GM19193 (cell line): Measurements from ENCODE around the gene C20orf173.

Experiments used
- POLR2A ChIP-seq: IDR thresholded peaks from 4 replicates; pipeline ENCODE4 v1.6.1; 2011; ENCODE audit not compliant: insufficient read depth, insufficient read length; ENCODE audit errors: extremely low read depth

C20orf173 gene

DNA sequence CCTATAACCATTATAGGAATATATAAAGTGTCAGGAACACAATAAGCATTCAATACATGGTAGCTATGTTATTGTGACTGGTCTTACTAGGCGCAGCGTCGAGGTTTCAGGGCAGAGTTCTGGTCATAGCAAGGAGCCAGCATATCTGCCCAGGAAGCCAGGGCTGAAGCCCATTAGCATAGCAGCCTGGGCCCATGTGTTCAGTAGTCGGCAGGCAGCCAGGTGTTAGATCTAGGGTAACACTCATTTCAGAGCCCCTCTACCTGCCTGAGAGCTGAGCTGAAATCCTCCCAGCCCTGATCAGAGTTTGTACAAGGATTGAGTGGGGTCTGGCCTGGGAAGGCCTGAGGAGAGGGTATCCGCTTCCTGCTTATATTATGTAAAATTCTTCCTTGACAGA is 32.1 kb downstream of the C20orf173 start:
- TF ChIP-seq POLR2A, result no peak

DNA sequence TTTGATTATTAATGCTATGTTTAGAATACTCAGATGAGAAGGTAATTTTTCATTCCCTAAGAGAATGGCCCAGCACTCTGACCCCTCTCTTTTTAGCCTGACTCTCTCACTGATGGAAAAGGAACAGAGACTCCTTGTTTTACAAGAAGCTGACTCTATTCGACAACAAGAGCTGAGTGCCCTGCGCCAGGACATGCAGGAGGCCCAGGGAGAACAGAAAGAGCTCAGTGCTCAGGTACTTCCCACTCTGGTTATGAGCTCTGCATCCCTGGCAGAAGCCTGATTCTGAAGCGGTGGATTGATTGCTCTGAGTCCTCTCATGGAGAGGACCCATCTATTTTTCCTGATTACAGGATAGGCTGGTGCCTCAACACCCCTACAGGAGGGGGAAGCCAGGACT is 33.0 kb downstream of the C20orf173 start:
- TF ChIP-seq POLR2A, result no peak

DNA sequence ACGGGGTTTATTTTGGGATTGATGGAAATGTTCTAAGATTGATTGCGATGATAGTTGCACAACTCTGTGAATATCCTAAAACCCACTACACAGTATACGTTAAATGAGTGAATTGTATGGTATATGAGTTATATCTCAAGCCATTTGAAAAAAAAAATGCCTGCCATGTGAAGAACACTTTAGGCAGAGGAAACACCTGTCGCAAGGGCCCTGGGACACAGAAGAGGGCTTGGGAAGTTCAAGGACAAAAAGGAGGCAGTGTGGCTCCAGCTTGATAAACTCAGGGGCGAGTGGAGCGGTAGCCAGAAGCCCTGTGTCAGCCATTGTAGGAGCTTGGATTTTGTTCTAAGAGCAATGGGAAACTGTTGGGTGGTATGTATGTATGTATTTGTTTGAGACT is 37.1 kb downstream of the C20orf173 start:
- no peak for TF ChIP-seq POLR2A

DNA sequence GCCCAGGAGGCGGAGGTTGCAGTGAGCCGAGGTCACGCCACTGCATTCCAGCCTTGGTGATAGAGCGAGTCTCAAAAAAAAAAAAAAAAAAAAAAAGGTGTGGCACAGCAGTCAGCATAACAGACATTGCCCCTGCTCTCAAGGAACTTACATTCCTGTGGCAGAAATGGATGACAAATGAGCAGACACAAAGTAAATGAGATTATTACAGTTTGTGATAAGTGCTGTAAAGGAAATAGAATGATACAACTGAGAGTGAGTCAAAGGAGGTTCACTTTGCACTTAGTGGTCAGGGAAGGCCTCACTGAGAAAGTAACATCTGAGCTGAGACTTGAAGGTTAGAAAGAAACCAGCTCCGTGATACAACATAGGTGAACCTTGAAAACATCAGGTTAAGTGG is 37.6 kb downstream of the C20orf173 start:
- TF ChIP-seq POLR2A, result no peak

DNA sequence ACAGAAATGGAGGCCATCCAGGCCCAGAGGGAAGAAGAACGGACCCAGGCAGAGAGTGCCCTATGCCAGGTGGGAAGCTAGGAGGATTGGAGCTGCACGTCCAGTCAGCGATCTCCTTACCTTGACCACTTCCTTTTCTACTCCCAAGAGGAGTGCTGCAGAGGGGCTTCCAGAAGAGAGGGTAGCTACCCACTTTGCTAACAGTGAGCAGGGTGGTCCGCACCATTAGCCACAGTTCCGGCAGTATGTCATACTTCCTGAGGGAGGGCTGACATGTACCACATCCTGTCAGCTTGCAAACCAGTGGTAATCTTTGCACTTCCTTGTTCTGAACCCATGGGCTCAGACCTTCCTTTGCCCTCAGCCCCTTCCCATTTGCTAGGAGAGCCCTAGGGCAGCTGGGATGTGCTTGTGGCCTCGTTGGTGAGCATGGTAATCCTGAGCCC is 38.7 kb downstream of the C20orf173 start:
- TF ChIP-seq POLR2A, result peak; percentile 79

DNA sequence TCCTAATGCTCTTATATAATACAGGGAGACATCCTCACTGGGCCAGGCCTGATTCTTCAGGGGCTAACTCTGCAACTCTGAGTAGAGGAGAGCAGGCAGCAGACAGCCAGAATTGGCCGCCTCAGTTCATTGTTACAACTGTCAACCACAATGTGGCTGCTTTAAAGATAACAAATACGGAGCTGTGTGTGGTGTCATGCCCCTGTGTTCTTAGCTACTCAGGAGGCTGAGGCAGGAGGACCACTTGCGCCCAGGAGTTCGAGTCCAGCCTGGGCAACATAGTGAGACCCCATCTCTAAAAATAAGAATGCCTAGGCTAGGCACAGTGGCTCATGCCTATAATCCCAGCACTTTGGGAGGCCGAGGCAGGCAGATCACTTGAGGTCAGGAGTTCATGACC is 39.7 kb downstream of the C20orf173 start:
- TF ChIP-seq POLR2A, result no peak

DNA sequence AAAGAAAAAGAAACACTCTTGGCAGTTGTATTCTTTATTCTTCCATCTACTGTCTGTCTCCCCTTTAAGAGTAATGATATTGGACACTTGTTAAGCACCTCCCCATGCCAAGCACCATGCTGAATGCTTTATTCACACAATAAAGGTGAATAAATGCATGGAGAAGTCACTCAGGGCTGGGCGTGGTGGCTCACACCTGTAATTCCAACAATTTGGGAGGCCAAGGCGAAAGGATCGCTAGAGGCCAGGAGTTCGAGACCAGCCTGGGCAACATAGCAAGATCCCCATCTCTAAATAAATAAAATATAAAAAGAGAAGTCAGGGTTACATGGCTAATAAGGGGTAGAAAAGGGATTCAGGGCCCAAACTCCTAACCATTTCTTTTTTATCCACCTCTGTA is 42.0 kb downstream of the C20orf173 start:
- no peak for TF ChIP-seq POLR2A

DNA sequence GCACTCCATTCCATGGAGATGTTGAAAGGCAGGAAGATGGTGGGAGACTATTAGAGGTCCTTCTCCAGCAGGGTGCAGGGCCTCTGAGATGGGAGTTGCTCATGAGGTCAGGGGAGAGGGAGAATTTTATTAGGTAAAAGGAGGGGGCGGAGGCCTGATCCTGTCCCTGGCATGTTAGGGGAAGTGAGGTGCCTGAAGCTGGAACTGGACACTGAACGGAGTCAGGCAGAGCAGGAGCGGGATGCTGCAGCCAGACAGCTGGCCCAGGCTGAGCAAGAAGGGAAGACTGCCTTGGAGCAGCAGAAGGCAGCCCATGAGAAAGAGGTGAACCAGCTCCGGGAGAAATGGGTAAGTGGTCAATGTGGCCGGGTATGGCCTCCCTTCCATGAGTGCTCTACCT is 49.7 kb downstream of the C20orf173 start:
- no peak for TF ChIP-seq POLR2A

DNA sequence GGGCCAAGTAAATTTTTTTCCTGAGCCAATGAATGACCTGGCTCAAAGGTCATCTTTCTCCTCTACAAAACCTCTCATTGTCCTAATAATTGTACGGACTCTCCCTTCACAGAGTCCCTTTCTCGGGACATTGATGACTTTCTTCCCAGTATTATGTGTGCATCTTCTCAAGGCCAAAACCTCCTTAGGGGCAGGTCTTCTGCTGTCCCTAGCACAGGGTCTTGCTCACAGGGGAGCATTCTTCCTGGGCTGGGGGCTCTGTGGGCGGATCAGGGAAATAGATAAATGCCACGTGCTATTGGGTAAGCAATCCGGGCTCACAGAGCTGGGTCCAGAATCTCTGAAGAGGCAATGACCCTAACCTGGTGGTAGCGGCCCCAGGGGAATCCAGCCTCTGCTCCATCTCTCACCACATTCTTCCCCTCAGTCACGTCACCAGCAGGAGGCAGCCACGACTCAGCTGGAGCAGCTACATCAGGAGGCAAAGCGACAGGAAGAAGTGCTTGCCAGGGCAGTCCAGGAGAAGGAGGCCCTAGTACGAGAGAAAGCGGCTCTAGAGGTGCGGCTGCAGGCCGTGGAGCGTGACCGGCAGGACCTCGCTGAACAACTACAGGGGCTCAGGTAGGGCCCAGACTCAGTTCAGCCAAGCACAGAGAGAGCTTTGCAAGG is 50.5 kb downstream of the C20orf173 start:
- no peak for TF ChIP-seq POLR2A
